IMR-90 (cell line): ENCODE measurements around the gene GRIK3. TPM values are rescaled to one million over a fixed set of nuclear protein-coding genes. Genes with fewer than 3 reads are reported as not detected.

Experiments used
- ATAC-seq: fragments of 200-7000 bp; cut with Tn5 transposase; 2 replicates; pipeline ENCODE4 v1.9.1; 2020; ENCODE audit warnings: low read depth, mild to moderate bottlenecking, moderate library complexity
- BruUV-seq: library from RNA; stranded (reverse); fragments of 400-500 nt; replicated peaks from 2 replicates; lab custom pipeline; 2021; lab: Mats Ljungman, UMichigan
- CTCF ChIA-PET: fragments of 300-600 bp; formaldehyde crosslinking; extraction: SDS; loops from one replicate; lab custom pipeline; 2021; ENCODE audit warnings: antibody characterized with exemption; lab: Yijun Ruan, JAX
- POLR2A ChIA-PET: fragments of 300-600 bp; sonication (Branson Sonifier 250); formaldehyde crosslinking; loops from one replicate; lab custom pipeline; 2022; ENCODE audit warnings: antibody characterized with exemption; ENCODE audit not compliant: unreplicated experiment; lab: Charles Lee
- DNase-seq: peaks from one replicate; pipeline ENCODE4 v3.0.0; 2013
- H2AFZ ChIP-seq: replicated peaks from 2 replicates; pipeline ENCODE3; 2013; ENCODE audit warnings: low read length, mild to moderate bottlenecking; ENCODE audit not compliant: poor library complexity
- H2AK5ac ChIP-seq: 2 replicates; pipeline ENCODE4 v1.6.1; 2013; ENCODE audit warnings: low read depth, low read length, inconsistent platforms
- H2AK9ac ChIP-seq: replicated peaks from 2 replicates; pipeline ENCODE3; 2013; ENCODE audit warnings: mild to moderate bottlenecking, low read depth, low read length, moderate library complexity; ENCODE audit not compliant: poor library complexity
- H2BK120ac ChIP-seq: 2 replicates; pipeline ENCODE4 v1.6.1; 2013; ENCODE audit warnings: low read depth, low read length, inconsistent platforms
- H2BK15ac ChIP-seq: 3 replicates; pipeline ENCODE4 v1.6.1; 2013; ENCODE audit warnings: low read depth, low read length, inconsistent platforms
- H2BK20ac ChIP-seq: 2 replicates; pipeline ENCODE4 v1.6.1; 2013; ENCODE audit warnings: low read depth, mild to moderate bottlenecking, inconsistent platforms, low read length, moderate library complexity
- H2BK5ac ChIP-seq: 2 replicates; pipeline ENCODE4 v1.6.1; 2013; ENCODE audit warnings: mild to moderate bottlenecking, low read depth, low read length, inconsistent platforms; ENCODE audit not compliant: poor library complexity, severe bottlenecking
- H3K14ac ChIP-seq: replicated peaks from 2 replicates; pipeline ENCODE4 v1.6.1; 2013; ENCODE audit warnings: low read depth, low read length, inconsistent platforms
- H3K18ac ChIP-seq: 2 replicates; pipeline ENCODE4 v1.6.1; 2013; ENCODE audit warnings: low read depth, low read length, control low read depth
- H3K23ac ChIP-seq: 2 replicates; pipeline ENCODE4 v1.6.1; 2013; ENCODE audit warnings: low read depth, low read length, inconsistent platforms
- H3K27ac ChIP-seq: 2 replicates; pipeline ENCODE4 v1.5.1; 2013; ENCODE audit warnings: mild to moderate bottlenecking, control low read depth, low read length; ENCODE audit not compliant: insufficient read depth
- H3K27me3 ChIP-seq: 2 replicates; pipeline ENCODE4 v1.6.1; 2013; ENCODE audit warnings: low read length; ENCODE audit not compliant: control insufficient read depth, insufficient read depth
- H3K36me3 ChIP-seq: 2 replicates; pipeline ENCODE4 v1.6.1; 2013; ENCODE audit warnings: low read length, mixed read lengths; ENCODE audit not compliant: control insufficient read depth, insufficient read depth
- H3K4ac ChIP-seq: 2 replicates; pipeline ENCODE4 v1.6.1; 2013; ENCODE audit warnings: low read depth, low read length, inconsistent platforms
- H3K4me1 ChIP-seq: 2 replicates; pipeline ENCODE4 v1.6.1; 2013; ENCODE audit warnings: low read length, mixed read lengths; ENCODE audit not compliant: control insufficient read depth, insufficient read depth
- H3K4me2 ChIP-seq: 2 replicates; pipeline ENCODE4 v1.6.1; 2013; ENCODE audit warnings: low read depth, mild to moderate bottlenecking, control low read depth, low read length, moderate library complexity
- H3K4me3 ChIP-seq: 2 replicates; pipeline ENCODE4 v1.5.1; 2013; ENCODE audit warnings: low read depth, mild to moderate bottlenecking, control low read depth, low read length, moderate library complexity; ENCODE audit not compliant: insufficient read depth
- H3K56ac ChIP-seq: 2 replicates; pipeline ENCODE4 v1.6.1; 2013; ENCODE audit warnings: low read length, inconsistent platforms; ENCODE audit not compliant: insufficient read depth; ENCODE audit errors: extremely low read depth
- H3K79me1 ChIP-seq, 2 experiments: 2 replicates each; pipeline ENCODE4 v1.6.1; 2013; ENCODE audit warnings: low read length in 2 of 2, inconsistent platforms in 1 of 2, low read depth in 1 of 2
- H3K9ac ChIP-seq: 2 replicates; pipeline ENCODE4 v1.6.1; 2013; ENCODE audit warnings: low read depth, low read length, control low read depth
- H3K9me1 ChIP-seq: 2 replicates; pipeline ENCODE4 v1.6.1; 2013; ENCODE audit warnings: low read length, inconsistent platforms; ENCODE audit not compliant: insufficient read depth
- H3K9me3 ChIP-seq: 2 replicates; pipeline ENCODE4 v1.6.1; 2013; ENCODE audit warnings: low read length; ENCODE audit not compliant: control insufficient read depth, insufficient read depth
- H4K20me1 ChIP-seq: 2 replicates; pipeline ENCODE4 v1.6.1; 2013; ENCODE audit warnings: low read length, inconsistent platforms; ENCODE audit not compliant: insufficient read depth
- H4K5ac ChIP-seq: 2 replicates; pipeline ENCODE4 v1.6.1; 2013; ENCODE audit warnings: mild to moderate bottlenecking, low read depth, low read length, control low read depth
- H4K8ac ChIP-seq, 2 experiments: 2 replicates each; pipeline ENCODE4 v1.6.1; 2013; ENCODE audit warnings: low read depth in 2 of 2, low read length in 2 of 2, control low read depth in 1 of 2, inconsistent platforms in 1 of 2
- H4K91ac ChIP-seq: 2 replicates; pipeline ENCODE4 v1.6.1; 2013; ENCODE audit warnings: low read depth, low read length, inconsistent platforms; ENCODE audit not compliant: insufficient read depth
- BHLHE40 ChIP-seq: fragments of 150-350 bp; IDR thresholded peaks from 2 replicates; pipeline ENCODE4 v1.6.1; 2016; ENCODE audit warnings: mild to moderate bottlenecking, low read depth, low read length
- CEBPB ChIP-seq: IDR thresholded peaks from 2 replicates; pipeline ENCODE4 v1.6.1; 2012; ENCODE audit warnings: low read depth, low read length, improper control_type of control experiment
- CHD1 ChIP-seq: IDR thresholded peaks from 2 replicates; pipeline ENCODE4 v1.6.1; 2012; ENCODE audit warnings: low read depth, low read length, improper control_type of control experiment
- CTCF ChIP-seq: conservative IDR thresholded peaks from 2 replicates; pipeline ENCODE4 v1.5.1; 2012; ENCODE audit warnings: mild to moderate bottlenecking, low read depth, low read length, improper control_type of control experiment
- FOS ChIP-seq: fragments of 150-350 bp; IDR thresholded peaks from 2 replicates; pipeline ENCODE4 v1.6.1; 2016; ENCODE audit warnings: low read depth, low read length
- MAFK ChIP-seq: IDR thresholded peaks from 2 replicates; pipeline ENCODE4 v1.6.1; 2012; ENCODE audit warnings: low read depth, low read length, improper control_type of control experiment
- MAZ ChIP-seq: IDR thresholded peaks from 2 replicates; pipeline ENCODE4 v1.6.1; 2012; ENCODE audit warnings: low read depth, mild to moderate bottlenecking, low read length, improper control_type of control experiment, moderate library complexity, borderline replicate concordance
- MXI1 ChIP-seq: IDR thresholded peaks from 2 replicates; pipeline ENCODE4 v1.6.1; 2012; ENCODE audit warnings: low read depth, mild to moderate bottlenecking, low read length, moderate library complexity, borderline replicate concordance
- NFE2L2 ChIP-seq: fragments of 150-350 bp; IDR thresholded peaks from 2 replicates; pipeline ENCODE4 v1.6.1; 2016; ENCODE audit warnings: low read depth, mild to moderate bottlenecking, low read length
- POLR2A ChIP-seq: IDR thresholded peaks from 2 replicates; pipeline ENCODE4 v1.6.1; 2012; ENCODE audit warnings: mild to moderate bottlenecking, low read depth, low read length
- RAD21 ChIP-seq: IDR thresholded peaks from 2 replicates; pipeline ENCODE4 v1.6.1; 2012; ENCODE audit warnings: low read length, improper control_type of control experiment
- RCOR1 ChIP-seq: IDR thresholded peaks from 2 replicates; pipeline ENCODE4 v1.6.1; 2012; ENCODE audit warnings: mild to moderate bottlenecking, low read length, improper control_type of control experiment; ENCODE audit not compliant: insufficient replicate concordance
- RFX5 ChIP-seq: IDR thresholded peaks from 2 replicates; pipeline ENCODE4 v1.8.0; 2012; ENCODE audit warnings: low read depth, mild to moderate bottlenecking, low read length, moderate library complexity
- SMC3 ChIP-seq: fragments of 150-350 bp; IDR thresholded peaks from 2 replicates; pipeline ENCODE4 v1.6.1; 2016; ENCODE audit warnings: low read depth, mild to moderate bottlenecking, antibody characterized with exemption, low read length, moderate library complexity
- WGBS, 2 experiments: methylation state at CpG; one replicate each; pipeline versions ENCODE4 v1.1.5 to v1.1.7; 2013; ENCODE audit warnings: missing lambda C conversion rate in 2 of 2; ENCODE audit not compliant: insufficient read length in 1 of 2; ENCODE audit errors: extremely low coverage in 2 of 2; 5-methylcytosine and 5-hydroxymethylcytosine counted together
- dilution Hi-C: fragments of 300-500 bp; cut with HindIII; formaldehyde crosslinking; loops from one replicate; pipeline ENCODE4 v1.14.3; 2018; ENCODE audit warnings: low sequenced_read_pairs; ENCODE audit not compliant: unreplicated experiment
- in situ Hi-C: fragments of 300-500 bp; cut with MboI; formaldehyde crosslinking; loops from 3 replicates; pipeline ENCODE4 v1.14.3; 2019; ENCODE audit warnings: low sequenced_read_pairs, inconsistent platforms, mixed read lengths
- intact Hi-C: fragments of 100-400 bp; cut with micrococcal nuclease; formaldehyde crosslinking; loops from 2 replicates; pipeline ENCODE4 v1.10.0; 2022
- polyA plus RNA-seq, 3 experiments: library from polyadenylated mRNA; depleted of rRNA; stranded (reverse); fragments of >200 nt; gene quantifications; 2 replicates each; pipeline ENCODE4 v1.2.3, GENCODE V29; 2012; ENCODE audit warnings: low replicate concordance in 1 of 3
- total RNA-seq: library from RNA; depleted of rRNA; stranded (reverse); fragments of >200 nt; gene quantifications from 2 replicates; pipeline ENCODE4 v1.2.3, GENCODE V29; 2012
- TF ChIP-seq, protein P1 (sequence below): fragments of 150-350 bp; IDR thresholded peaks from 2 replicates; pipeline ENCODE4 v1.6.1; 2017; ENCODE audit warnings: mild to moderate bottlenecking, antibody characterized with exemption, low read length, low read depth
- TF ChIP-seq, protein P2 (sequence below): fragments of 150-350 bp; IDR thresholded peaks from 2 replicates; pipeline ENCODE4 v1.6.1; 2016; ENCODE audit warnings: low read depth, mild to moderate bottlenecking, low read length, moderate library complexity, borderline replicate concordance

The GRIK3 gene
- total and polyA plus RNA-seq, 2 of the 4 experiments (the other 2 are of a cell fraction) = not detected

GRCh38 chr1:36822648-36823047 lies 211.7 kb downstream of the GRIK3 start:
- no peak overlapping the region for H2BK15ac ChIP-seq
- dilution Hi-C loops = no loop called here
- ChIA-PET POLR2A (no interaction called here), CTCF (no interaction called here)
- H3K4ac ChIP-seq = no peak overlapping the region
- H2AFZ ChIP-seq = no peak overlapping the region
- H2AK5ac ChIP-seq = no peak overlapping the region
- no peak overlapping the region for H2BK5ac ChIP-seq
- H3K4me3 ChIP-seq = no peak overlapping the region
- no peaks in the 10 kb centered on the region for H3K4me1 ChIP-seq
- in situ Hi-C loops = no loop called here
- ATAC-seq = no peak
- no peak overlapping the region for H3K4me2 ChIP-seq
- no peak overlapping the region for H3K27ac ChIP-seq
- no TSS peak for BruUV-seq
- no peak for DNase-seq
- H3K18ac ChIP-seq = no peak overlapping the region
- no peak overlapping the region for H3K23ac ChIP-seq
- no peaks in the 10 kb centered on the region for H3K36me3 ChIP-seq
- no peak overlapping the region for H2BK120ac ChIP-seq
- H2BK20ac ChIP-seq = no peak overlapping the region
- H3K56ac ChIP-seq = no peak overlapping the region
- H3K9ac ChIP-seq = no peak overlapping the region
- H3K9me1 ChIP-seq = no peaks in the 10 kb centered on the region
- no peak for TF ChIP-seq RCOR1
- TF ChIP-seq MAZ = no peak
- no peak for TF ChIP-seq CHD1
- TF ChIP-seq, protein P1, sequence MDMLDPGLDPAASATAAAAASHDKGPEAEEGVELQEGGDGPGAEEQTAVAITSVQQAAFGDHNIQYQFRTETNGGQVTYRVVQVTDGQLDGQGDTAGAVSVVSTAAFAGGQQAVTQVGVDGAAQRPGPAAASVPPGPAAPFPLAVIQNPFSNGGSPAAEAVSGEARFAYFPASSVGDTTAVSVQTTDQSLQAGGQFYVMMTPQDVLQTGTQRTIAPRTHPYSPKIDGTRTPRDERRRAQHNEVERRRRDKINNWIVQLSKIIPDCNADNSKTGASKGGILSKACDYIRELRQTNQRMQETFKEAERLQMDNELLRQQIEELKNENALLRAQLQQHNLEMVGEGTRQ = no peak
- TF ChIP-seq MXI1 = no peak
- no peak for TF ChIP-seq FOS
- TF ChIP-seq, protein P2, sequence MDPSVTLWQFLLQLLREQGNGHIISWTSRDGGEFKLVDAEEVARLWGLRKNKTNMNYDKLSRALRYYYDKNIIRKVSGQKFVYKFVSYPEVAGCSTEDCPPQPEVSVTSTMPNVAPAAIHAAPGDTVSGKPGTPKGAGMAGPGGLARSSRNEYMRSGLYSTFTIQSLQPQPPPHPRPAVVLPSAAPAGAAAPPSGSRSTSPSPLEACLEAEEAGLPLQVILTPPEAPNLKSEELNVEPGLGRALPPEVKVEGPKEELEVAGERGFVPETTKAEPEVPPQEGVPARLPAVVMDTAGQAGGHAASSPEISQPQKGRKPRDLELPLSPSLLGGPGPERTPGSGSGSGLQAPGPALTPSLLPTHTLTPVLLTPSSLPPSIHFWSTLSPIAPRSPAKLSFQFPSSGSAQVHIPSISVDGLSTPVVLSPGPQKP = no peak
- TF ChIP-seq NFE2L2 = no peak
- TF ChIP-seq SMC3 = no peak
- TF ChIP-seq MAFK = no peak
- no peak for TF ChIP-seq CEBPB
- TF ChIP-seq BHLHE40 = no peak
- no peak for TF ChIP-seq RFX5
- no peak for TF ChIP-seq POLR2A
- no peak for TF ChIP-seq CTCF
- no peak for TF ChIP-seq RAD21
- H4K5ac ChIP-seq = no peak overlapping the region
- no peak overlapping the region for H3K14ac ChIP-seq
- H3K79me1 ChIP-seq = no peaks in the 10 kb centered on the region
- H4K91ac ChIP-seq = no peak overlapping the region
- WGBS, 2 experiments = 20% methylated on average over 1 of the region's 2 CpGs; no CpG with 5 or more reads in 1 of the 2 experiments
- no peak overlapping the region for H4K8ac ChIP-seq
- intact Hi-C loops = no loop called here
- H2AK9ac ChIP-seq = no peak overlapping the region
- no peaks in the 10 kb centered on the region for H3K9me3 ChIP-seq
- peaks cover 4% of the 10 kb centered on the region; the same call in 1 of the 2 replicates for H3K27me3 ChIP-seq
- H4K20me1 ChIP-seq = no peaks in the 10 kb centered on the region
